ENCODE measurements around the gene ATP5MG. TPM values are rescaled to one million over a fixed set of nuclear protein-coding genes. Genes with fewer than 3 reads are reported as not detected.
"Not testable (repeated sequence)": the region's sequence is repeated elsewhere in the genome, so short reads cannot be mapped to it uniquely, and the experiment has no call there.

ATP5MG gene
- total RNA-seq, 4 donors from 2014 or later = 26.6 to 70.0 (median 49.7) TPM

GRCh38 chr11:118410055-118410745 lies 8.8 kb downstream of the ATP5MG start:
- peaks cover 3% of the 10 kb centered on the region for H3K4me1 ChIP-seq
- no peaks in the 10 kb centered on the region for H3K27me3 ChIP-seq
- H3K36me3 ChIP-seq = peaks cover 27% of the 10 kb centered on the region
- no peak for TF ChIP-seq EP300 (IDR thresholded peaks at IDR 0.05)
- TF ChIP-seq POLR2A (IDR thresholded peaks at IDR 0.05) = no peak
- TF ChIP-seq CTCF (IDR thresholded peaks at IDR 0.05) = no peak
- TF ChIP-seq POLR2AphosphoS5 (IDR thresholded peaks at IDR 0.05) = no peak
- WGBS = 89% methylated on average over 7 of the region's 7 CpGs
- H3K4me3 ChIP-seq = no peak overlapping the region
- H3K27ac ChIP-seq = no peak overlapping the region
- no peak for DNase-seq (ENCODE audit: low spot score in 2 of 2)
- no peaks in the 10 kb centered on the region for H3K9me3 ChIP-seq

GRCh38 chr11:118411530-118411929 lies 10.1 kb downstream of the ATP5MG start:
- 88% methylated on average over 4 of the region's 4 CpGs for WGBS
- peaks cover 26% of the 10 kb centered on the region for H3K36me3 ChIP-seq
- TF ChIP-seq EP300 (IDR thresholded peaks at IDR 0.05) = no peak
- TF ChIP-seq CTCF (IDR thresholded peaks at IDR 0.05) = no peak

GRCh38 chr11:118412921-118413320 lies 11.5 kb downstream of the ATP5MG start:
- Histone ChIP-seq H3K4me1 (peaks cover 6% of the 10 kb centered on the region), H3K4me3 (no peak overlapping the region), H3K27ac (no peak overlapping the region), H3K27me3 (no peaks in the 10 kb centered on the region), H3K9me3 (no peaks in the 10 kb centered on the region), H3K36me3 (peaks cover 14% of the 10 kb centered on the region)
- DNase-seq (ENCODE audit: low spot score in 2 of 2) = no peak
- TF ChIP-seq CTCF (IDR thresholded peaks at IDR 0.05) (no peak), POLR2AphosphoS5 (IDR thresholded peaks at IDR 0.05) (no peak), POLR2A (IDR thresholded peaks at IDR 0.05) (no peak), EP300 (IDR thresholded peaks at IDR 0.05) (no peak)
- 88% methylated on average over 1 of the region's 1 CpG for WGBS

More at GRCh38 chr11:118411530-118411929, 10.1 kb downstream of the ATP5MG start:
- DNase-seq (ENCODE audit: low spot score in 2 of 2) = no peak
- Histone ChIP-seq H3K4me1 (peaks cover 9% of the 10 kb centered on the region), H3K27me3 (no peaks in the 10 kb centered on the region), H3K9me3 (no peaks in the 10 kb centered on the region), H3K27ac (no peak overlapping the region), H3K4me3 (no peak overlapping the region)

GRCh38 chr11:118415062-118415738 lies 13.8 kb downstream of the ATP5MG start:
- Histone ChIP-seq H3K4me3 (no peak overlapping the region), H3K9me3 (no peaks in the 10 kb centered on the region), H3K36me3 (peaks cover 2% of the 10 kb centered on the region), H3K27ac (no peak overlapping the region), H3K4me1 (peaks cover 6% of the 10 kb centered on the region), H3K27me3 (no peaks in the 10 kb centered on the region)
- TF ChIP-seq POLR2AphosphoS5 (IDR thresholded peaks at IDR 0.05) (no peak), POLR2A (IDR thresholded peaks at IDR 0.05) (no peak), EP300 (IDR thresholded peaks at IDR 0.05) (no peak), CTCF (IDR thresholded peaks at IDR 0.05) (no peak)
- DNase-seq (ENCODE audit: low spot score in 2 of 2) = no peak
- 71% methylated on average over 8 of the region's 8 CpGs for WGBS

- Histone ChIP-seq H3K27me3 (no peaks in the 10 kb centered on the region), H3K27ac (no peak overlapping the region), H3K4me1 (peaks cover 6% of the 10 kb centered on the region), H3K36me3 (no peaks in the 10 kb centered on the region), H3K9me3 (no peaks in the 10 kb centered on the region), H3K4me3 (no peak overlapping the region)
- DNase-seq (ENCODE audit: low spot score in 2 of 2) = no peak
- TF ChIP-seq POLR2AphosphoS5 (IDR thresholded peaks at IDR 0.05) = no peak
- TF ChIP-seq CTCF (IDR thresholded peaks at IDR 0.05) = no peak
- no peak for TF ChIP-seq EP300 (IDR thresholded peaks at IDR 0.05)
These were observed 14.3 kb downstream of the ATP5MG start for GRCh38 chr11:118415739-118416068.

- not testable (repeated sequence) for H3K9me3 ChIP-seq; H3K4me3 ChIP-seq; H3K36me3 ChIP-seq; H3K27me3 ChIP-seq; DNase-seq (ENCODE audit: low spot score in 2 of 2); H3K4me1 ChIP-seq; H3K27ac ChIP-seq
These were observed 15.5 kb downstream of the ATP5MG start for GRCh38 chr11:118416900-118417299.

All from suprapubic skin (tissue), 4 donors.